Upper lobe of right lung (tissue), 1 donor: ENCODE data around the gene BRI3BP. TPM values are rescaled to one million over a fixed set of nuclear protein-coding genes. Genes with fewer than 3 reads are reported as not detected.

Source experiments
- ATAC-seq: fragments of 200-7000 bp; cut with Tn5 transposase; one replicate; pipeline ENCODE4 v1.9.1; 2020; ENCODE audit warnings: mild to moderate bottlenecking, moderate library complexity
- DNase-seq: peaks from one replicate; pipeline ENCODE4 v3.0.0-alpha.2; 2020
- H3K27ac ChIP-seq: fragments of 200-600 bp; one replicate; pipeline ENCODE4 v1.8.0; 2022
- H3K27me3 ChIP-seq: fragments of 200-600 bp; one replicate; pipeline ENCODE4 v1.8.0; 2022; ENCODE audit warnings: mild to moderate bottlenecking
- H3K36me3 ChIP-seq: fragments of 200-600 bp; one replicate; pipeline ENCODE4 v1.8.0; 2022
- H3K4me1 ChIP-seq: fragments of 200-600 bp; one replicate; pipeline ENCODE4 v1.8.0; 2022
- H3K4me3 ChIP-seq: fragments of 200-600 bp; one replicate; pipeline ENCODE4 v1.8.0; 2022; ENCODE audit warnings: mild to moderate bottlenecking
- H3K9me3 ChIP-seq: fragments of 200-600 bp; one replicate; pipeline ENCODE4 v1.8.0; 2022
- intact Hi-C: fragments of 100-400 bp; cut with DNase I; formaldehyde crosslinking; loops from one replicate; pipeline ENCODE4 v1.11.0; 2022
- total RNA-seq: library from RNA; stranded (reverse); fragmentation: NEBNext Ultra II Directional; extraction: Animal tissue kit (Norgen Biotek cat#: 25700); gene quantifications from one replicate; pipeline ENCODE4 v1.2.1, GENCODE V29; 2021
- TF ChIP-seq, protein P1 (sequence below): fragments of 200-600 bp; IDR thresholded peaks from one replicate; pipeline ENCODE4 v1.8.0; 2022; ENCODE audit warnings: antibody characterized with exemption
- donor health status: DM: no; HTN: yes; CAD: no; lungs with severe emphysema.

Gene BRI3BP
- total RNA-seq, 1 donor from 2014 or later: 8.2 TPM

DNA sequence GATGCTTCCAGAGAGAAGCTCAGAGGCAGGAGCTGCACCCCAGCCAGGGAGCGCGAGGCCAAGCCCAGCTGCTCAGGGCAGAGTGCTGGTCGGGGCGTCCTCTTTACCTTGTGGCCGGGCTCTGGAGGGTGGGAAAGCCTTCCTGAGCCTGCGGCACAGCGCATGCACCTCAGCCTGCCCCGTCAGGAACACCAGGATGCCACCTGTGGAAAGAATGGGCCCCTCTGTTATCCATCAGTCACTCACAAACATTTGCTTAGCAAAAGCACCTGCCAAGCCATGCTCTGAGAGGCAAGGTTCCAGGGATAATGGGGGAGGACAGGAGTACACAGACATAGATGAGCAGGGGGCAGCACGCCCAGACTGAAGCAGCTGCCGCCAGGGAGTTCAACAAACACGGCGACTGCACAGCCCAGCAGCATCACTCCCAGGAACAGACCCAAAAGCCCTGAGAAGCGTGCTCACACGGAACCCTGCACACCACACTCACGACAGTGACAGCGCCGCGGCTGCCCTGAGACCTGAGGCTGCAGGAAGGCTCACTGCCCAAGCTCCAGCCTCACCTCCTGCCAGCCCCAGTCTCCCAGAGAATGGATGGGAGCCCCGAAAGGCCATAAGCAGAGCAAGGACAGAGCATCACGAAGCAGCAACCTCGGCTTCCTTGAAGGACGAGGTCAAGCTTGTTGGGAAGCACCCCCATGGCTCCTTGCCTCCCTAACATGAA is 26.3 kb upstream of the BRI3BP start:
- Histone ChIP-seq H3K27ac (no peak overlapping the region), H3K4me1 (no peaks in the 10 kb centered on the region), H3K4me3 (no peak overlapping the region), H3K36me3 (peaks cover 84% of the 10 kb centered on the region), H3K27me3 (no peaks in the 10 kb centered on the region), H3K9me3 (no peaks in the 10 kb centered on the region)
- intact Hi-C loops: no loop called here
- DNase-seq: no peak
- ATAC-seq: no peak
- TF ChIP-seq, protein P1, sequence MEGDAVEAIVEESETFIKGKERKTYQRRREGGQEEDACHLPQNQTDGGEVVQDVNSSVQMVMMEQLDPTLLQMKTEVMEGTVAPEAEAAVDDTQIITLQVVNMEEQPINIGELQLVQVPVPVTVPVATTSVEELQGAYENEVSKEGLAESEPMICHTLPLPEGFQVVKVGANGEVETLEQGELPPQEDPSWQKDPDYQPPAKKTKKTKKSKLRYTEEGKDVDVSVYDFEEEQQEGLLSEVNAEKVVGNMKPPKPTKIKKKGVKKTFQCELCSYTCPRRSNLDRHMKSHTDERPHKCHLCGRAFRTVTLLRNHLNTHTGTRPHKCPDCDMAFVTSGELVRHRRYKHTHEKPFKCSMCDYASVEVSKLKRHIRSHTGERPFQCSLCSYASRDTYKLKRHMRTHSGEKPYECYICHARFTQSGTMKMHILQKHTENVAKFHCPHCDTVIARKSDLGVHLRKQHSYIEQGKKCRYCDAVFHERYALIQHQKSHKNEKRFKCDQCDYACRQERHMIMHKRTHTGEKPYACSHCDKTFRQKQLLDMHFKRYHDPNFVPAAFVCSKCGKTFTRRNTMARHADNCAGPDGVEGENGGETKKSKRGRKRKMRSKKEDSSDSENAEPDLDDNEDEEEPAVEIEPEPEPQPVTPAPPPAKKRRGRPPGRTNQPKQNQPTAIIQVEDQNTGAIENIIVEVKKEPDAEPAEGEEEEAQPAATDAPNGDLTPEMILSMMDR: no peak

DNA sequence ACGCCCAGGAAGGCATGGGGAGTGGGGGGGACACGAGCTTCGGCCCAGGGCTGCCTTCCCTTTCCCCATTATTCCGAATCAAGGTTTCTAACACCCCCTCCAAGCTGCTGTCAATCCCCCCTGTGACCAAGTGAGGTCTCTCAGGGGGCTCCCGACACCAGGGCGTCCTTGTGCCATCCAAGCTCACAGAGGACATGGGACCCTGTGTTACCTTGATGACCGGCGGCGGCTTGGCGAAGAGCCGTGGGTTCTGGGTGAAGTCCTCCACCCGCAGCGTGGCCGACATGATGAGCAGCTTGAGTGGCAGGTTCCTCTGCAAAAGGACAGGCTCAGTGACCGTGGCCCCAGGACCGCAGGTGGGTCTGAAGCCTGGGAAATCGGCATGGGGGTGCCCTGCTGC is 24.8 kb upstream of the BRI3BP start:
- no peak for DNase-seq
- intact Hi-C loops: no loop called here
- Histone ChIP-seq H3K27me3 (no peaks in the 10 kb centered on the region), H3K4me3 (no peak overlapping the region), H3K36me3 (peaks cover 76% of the 10 kb centered on the region), H3K9me3 (no peaks in the 10 kb centered on the region), H3K4me1 (no peaks in the 10 kb centered on the region), H3K27ac (no peak overlapping the region)
- TF ChIP-seq, protein P1: no peak
- ATAC-seq: no peak

DNA sequence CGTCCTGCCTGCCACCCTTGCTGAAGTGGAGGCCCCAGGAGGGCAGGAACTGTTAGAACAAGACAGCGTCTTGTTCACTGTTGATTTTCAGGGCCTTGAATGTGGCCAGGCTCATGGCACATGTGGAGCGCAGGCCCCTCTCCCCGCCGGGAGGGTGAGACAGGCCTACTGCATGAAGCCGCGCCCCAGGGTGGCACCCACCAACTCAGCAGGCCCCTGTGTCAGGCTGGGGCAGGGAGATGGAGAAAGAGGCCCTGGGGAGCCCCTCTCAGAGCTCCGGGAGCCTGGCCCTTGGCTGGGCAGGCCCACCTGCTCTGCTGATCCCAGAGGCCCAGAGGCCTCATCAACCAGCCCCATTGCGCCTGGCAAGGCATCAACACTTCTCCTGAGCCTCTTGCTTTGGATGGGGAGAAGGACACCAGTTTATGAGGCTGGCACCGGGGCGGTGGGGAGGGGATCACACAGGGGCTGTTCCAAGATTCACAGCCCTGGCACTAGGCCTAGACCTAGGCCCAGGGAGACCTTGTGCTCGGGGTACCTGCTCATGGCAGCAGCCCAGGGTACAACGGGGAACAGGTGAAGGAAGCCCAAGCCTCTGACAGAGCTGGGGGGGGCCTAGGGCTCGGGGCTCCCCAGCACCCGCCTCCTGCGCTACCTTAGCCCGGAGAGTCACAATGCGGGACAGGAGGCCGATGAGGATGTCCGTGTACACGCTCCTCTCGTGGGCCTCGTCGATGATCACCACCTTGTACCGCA is 22.6 kb upstream of the BRI3BP start:
- intact Hi-C loops: no loop called here
- peaks cover 72% of the 10 kb centered on the region for H3K36me3 ChIP-seq
- H3K27ac ChIP-seq: no peak overlapping the region
- TF ChIP-seq, protein P1: no peak
- DNase-seq (no peak), ATAC-seq (no peak)
- H3K4me3 ChIP-seq: no peak overlapping the region
- H3K27me3 ChIP-seq: no peaks in the 10 kb centered on the region
- no peaks in the 10 kb centered on the region for H3K4me1 ChIP-seq
- no peaks in the 10 kb centered on the region for H3K9me3 ChIP-seq

DNA sequence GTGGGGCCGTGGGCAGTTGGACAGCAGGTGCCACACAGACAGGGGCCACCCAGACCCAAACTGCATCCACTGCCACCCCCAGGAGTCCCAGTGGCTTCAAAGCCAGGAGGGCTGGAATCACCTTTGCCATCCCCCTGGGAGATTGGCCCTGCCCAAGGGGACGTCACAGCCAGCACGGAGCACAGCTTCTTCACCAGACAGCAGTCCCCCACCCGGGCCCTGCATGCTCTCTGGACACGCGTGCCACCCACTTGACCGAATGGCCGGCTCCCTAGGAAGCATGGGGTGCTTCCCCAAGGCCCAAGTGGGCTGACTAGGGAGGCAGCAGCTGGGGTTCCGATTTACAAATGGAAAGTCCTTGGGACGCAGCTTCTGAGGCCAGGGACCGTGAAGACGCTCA is 21.8 kb upstream of the BRI3BP start:
- Histone ChIP-seq H3K9me3 (no peaks in the 10 kb centered on the region), H3K4me1 (no peaks in the 10 kb centered on the region), H3K27ac (no peak overlapping the region), H3K27me3 (no peaks in the 10 kb centered on the region), H3K4me3 (no peak overlapping the region), H3K36me3 (peaks cover 73% of the 10 kb centered on the region)
- DNase-seq (no peak), ATAC-seq (no peak)
- intact Hi-C loops: no loop called here
- TF ChIP-seq, protein P1: no peak

DNA sequence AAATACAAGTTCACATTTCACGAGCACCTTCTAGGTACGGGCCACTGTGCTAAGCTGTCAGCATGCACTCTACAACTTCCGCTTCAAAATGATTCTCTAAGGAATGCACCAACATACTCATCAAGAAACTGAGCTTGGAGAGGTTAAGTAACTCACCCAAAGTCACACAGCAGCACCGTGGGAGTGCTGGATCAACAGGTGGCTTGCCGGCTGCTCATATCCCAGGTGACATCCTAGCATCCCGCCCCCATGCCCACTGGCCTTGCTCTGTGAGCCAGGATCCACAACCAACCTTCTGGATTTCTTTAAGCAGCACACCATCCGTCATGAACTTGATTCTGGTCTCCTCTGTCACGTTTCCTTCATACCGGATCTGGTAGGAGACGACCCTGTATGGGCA is 21.2 kb upstream of the BRI3BP start:
- Histone ChIP-seq H3K9me3 (no peaks in the 10 kb centered on the region), H3K27ac (no peak overlapping the region), H3K4me3 (no peak overlapping the region), H3K36me3 (peaks cover 73% of the 10 kb centered on the region), H3K27me3 (no peaks in the 10 kb centered on the region), H3K4me1 (no peaks in the 10 kb centered on the region)
- TF ChIP-seq, protein P1: no peak
- ATAC-seq (no peak), DNase-seq (no peak)
- intact Hi-C loops: no loop called here
